ENCODE measurements around the gene GNB2. TPM values are rescaled to one million over a fixed set of nuclear protein-coding genes. Genes with fewer than 3 reads are reported as not detected.

The GNB2 gene
- total RNA-seq, 4 donors from 2014 or later, result 150 to 229 (median 218) TPM

DNA sequence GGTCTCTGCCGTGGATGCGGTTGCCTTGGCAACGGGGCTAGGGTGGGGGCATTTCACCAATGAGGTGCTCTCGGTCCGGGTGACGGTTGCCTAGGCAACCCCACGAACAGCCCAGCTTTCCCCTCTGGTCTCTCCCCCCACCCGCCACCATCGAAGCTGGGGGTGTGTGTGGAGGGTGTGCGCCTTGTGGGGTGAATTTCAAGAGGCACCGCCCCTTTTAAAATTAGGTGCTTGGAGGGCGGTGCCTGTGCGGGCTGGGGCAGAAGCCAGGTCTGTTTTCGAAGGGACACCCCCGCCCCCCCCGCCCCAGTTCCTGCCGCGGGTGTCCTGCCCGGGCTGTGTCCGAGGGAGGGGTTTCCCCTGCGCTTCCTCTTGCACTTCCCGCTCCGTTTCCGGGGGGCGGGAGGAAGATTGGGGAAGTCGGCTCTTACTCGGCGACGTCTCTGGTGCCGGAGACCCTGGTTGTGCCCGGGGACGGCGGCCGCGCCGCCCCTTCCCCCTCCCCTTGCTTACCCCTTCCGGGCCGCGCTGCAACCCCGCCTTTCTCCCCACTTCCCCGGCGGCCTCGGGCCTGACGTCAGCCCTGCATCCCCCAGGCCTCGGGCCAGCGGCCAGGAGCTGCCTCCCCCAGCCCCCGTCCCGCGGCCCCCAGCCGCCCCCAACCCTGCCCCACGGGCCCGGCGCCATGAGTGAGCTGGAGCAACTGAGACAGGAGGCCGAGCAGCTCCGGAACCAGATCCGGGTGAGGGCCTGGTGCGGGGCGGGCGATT lies 2.2 kb downstream of the GNB2 start:
- WGBS, result under 1% methylated on average over 27 of the region's 59 CpGs
- H3K27me3 ChIP-seq, result no peaks in the 10 kb centered on the region
- TF ChIP-seq EP300 (IDR thresholded peaks at IDR 0.05), result no peak
- TF ChIP-seq POLR2A (IDR thresholded peaks at IDR 0.05; ENCODE audit: low read depth), result peak; percentile 38
- peak; percentile 65 to 81 for TF ChIP-seq POLR2AphosphoS5 (IDR thresholded peaks at IDR 0.05)
- TF ChIP-seq, protein P1, sequence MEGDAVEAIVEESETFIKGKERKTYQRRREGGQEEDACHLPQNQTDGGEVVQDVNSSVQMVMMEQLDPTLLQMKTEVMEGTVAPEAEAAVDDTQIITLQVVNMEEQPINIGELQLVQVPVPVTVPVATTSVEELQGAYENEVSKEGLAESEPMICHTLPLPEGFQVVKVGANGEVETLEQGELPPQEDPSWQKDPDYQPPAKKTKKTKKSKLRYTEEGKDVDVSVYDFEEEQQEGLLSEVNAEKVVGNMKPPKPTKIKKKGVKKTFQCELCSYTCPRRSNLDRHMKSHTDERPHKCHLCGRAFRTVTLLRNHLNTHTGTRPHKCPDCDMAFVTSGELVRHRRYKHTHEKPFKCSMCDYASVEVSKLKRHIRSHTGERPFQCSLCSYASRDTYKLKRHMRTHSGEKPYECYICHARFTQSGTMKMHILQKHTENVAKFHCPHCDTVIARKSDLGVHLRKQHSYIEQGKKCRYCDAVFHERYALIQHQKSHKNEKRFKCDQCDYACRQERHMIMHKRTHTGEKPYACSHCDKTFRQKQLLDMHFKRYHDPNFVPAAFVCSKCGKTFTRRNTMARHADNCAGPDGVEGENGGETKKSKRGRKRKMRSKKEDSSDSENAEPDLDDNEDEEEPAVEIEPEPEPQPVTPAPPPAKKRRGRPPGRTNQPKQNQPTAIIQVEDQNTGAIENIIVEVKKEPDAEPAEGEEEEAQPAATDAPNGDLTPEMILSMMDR (IDR thresholded peaks at IDR 0.05), result no peak
- no peaks in the 10 kb centered on the region for H3K9me3 ChIP-seq
- peak overlapping the region; percentile 98 to 100 (median 98) for H3K27ac ChIP-seq (replicated peaks in 1 of 4)
- peak; percentile 96 for DNase-seq (ENCODE audit: extremely low spot score)
- peak overlapping the region; percentile 88 to 96 (median 96) for H3K4me3 ChIP-seq
- peaks cover 22 to 62% (median 57%) of the 10 kb centered on the region in 4 donors for H3K4me1 ChIP-seq
- H3K36me3 ChIP-seq, result peaks cover 26 to 44% (median 42%) of the 10 kb centered on the region in 4 donors
- intact Hi-C loops (cut with DNase I), result no loop called here

DNA sequence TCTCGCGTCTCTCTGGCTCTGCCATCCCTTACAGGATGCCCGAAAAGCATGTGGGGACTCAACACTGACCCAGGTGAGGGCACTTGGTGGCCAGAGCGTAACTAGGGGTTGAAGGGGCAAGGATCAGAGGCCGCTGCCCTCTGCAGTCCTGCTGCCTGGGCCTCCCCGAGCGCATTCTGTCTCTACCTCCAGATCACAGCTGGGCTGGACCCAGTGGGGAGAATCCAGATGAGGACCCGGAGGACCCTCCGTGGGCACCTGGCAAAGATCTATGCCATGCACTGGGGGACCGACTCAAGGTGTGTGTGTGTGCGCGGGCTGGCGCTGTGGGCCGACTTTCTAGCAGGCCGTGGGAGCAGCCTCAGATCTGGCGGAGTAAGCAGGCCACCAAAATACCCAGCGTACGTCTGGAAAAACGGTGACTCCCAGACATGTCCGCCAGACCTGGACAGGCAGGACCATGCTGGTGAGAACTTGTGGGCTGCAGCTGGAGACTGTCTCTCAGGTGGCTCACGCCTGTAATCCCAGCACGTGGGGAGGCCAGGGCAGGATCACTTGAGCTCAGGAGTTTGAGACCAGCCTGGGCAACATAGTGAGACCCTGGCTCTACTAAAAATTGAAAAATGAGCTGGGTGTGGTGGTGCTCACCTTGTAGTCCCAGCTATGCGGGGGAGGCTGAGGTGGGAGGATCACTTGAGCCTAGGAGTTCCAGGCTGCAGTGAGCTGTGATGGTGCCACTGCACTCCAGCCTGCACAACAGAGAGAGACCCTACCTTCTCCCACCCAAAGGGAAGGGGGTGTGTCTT lies 3.2 kb downstream of the GNB2 start:
- TF ChIP-seq, protein P1 (IDR thresholded peaks at IDR 0.05), result no peak
- TF ChIP-seq POLR2A (IDR thresholded peaks at IDR 0.05; ENCODE audit: low read depth) (no peak), EP300 (IDR thresholded peaks at IDR 0.05) (no peak)
- intact Hi-C loops (cut with DNase I), result no loop called here
- Histone ChIP-seq H3K9me3 (no peaks in the 10 kb centered on the region), H3K27ac (replicated peaks in 1 of 4) (peak overlapping the region; percentile 98 to 100 (median 98)), H3K4me3 (peak overlapping the region; percentile 88 to 96 (median 96)), H3K36me3 (peaks cover 30 to 53% (median 52%) of the 10 kb centered on the region in 4 donors), H3K4me1 (peaks cover 22 to 65% (median 60%) of the 10 kb centered on the region in 4 donors), H3K27me3 (no peaks in the 10 kb centered on the region)
- WGBS, result 68% methylated on average over 3 of the region's 23 CpGs
- DNase-seq (ENCODE audit: extremely low spot score), result no peak

DNA sequence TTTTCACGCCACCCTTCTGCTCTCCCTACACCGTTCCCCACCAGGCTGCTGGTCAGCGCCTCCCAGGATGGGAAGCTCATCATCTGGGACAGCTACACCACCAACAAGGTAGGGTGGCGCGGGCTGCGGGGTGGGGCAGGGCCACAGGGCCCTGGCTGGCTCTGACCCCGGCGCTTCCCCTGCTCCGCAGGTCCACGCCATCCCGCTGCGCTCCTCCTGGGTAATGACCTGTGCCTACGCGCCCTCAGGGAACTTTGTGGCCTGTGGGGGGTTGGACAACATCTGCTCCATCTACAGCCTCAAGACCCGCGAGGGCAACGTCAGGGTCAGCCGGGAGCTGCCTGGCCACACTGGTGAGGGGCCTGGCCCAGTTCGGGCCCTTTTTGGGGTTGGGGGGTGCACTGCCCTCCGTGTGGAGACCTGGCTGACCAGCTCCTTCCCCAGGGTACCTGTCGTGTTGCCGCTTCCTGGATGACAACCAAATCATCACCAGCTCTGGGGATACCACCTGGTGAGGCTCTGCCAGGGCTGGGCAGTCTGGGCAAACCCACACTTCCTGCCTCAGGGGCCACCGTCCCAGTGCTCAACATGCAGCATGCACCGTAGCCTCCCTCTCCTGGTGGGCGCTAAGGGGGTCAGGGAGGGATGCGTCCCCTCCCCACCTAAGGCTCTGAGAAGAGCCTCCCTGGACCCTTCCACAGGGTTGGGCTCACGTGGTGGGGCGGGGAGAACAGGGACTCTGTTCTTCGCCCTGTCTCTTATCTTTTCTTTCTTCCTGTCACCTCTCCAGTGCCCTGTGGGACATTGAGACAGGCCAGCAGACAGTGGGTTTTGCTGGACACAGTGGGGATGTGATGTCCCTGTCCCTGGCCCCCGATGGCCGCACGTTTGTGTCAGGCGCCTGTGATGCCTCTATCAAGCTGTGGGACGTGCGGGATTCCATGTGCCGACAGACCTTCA lies 4.0 kb downstream of the GNB2 start:
- Histone ChIP-seq H3K36me3 (peaks cover 35 to 62% (median 60%) of the 10 kb centered on the region in 4 donors), H3K27ac (replicated peaks in 1 of 4) (peak overlapping the region; percentile 75 to 100 (median 98)), H3K4me3 (no peak overlapping the region), H3K9me3 (no peaks in the 10 kb centered on the region), H3K4me1 (peaks cover 22 to 65% (median 60%) of the 10 kb centered on the region in 4 donors), H3K27me3 (no peaks in the 10 kb centered on the region)
- DNase-seq (ENCODE audit: extremely low spot score), result no peak
- TF ChIP-seq EP300 (IDR thresholded peaks at IDR 0.05) (no peak), POLR2A (IDR thresholded peaks at IDR 0.05; ENCODE audit: low read depth) (no peak), POLR2AphosphoS5 (IDR thresholded peaks at IDR 0.05) (no peak)
- TF ChIP-seq, protein P1 (IDR thresholded peaks at IDR 0.05), result no peak
- WGBS, result 83% methylated on average over 30 of the region's 36 CpGs
- intact Hi-C loops (cut with DNase I), result no loop called here

DNA sequence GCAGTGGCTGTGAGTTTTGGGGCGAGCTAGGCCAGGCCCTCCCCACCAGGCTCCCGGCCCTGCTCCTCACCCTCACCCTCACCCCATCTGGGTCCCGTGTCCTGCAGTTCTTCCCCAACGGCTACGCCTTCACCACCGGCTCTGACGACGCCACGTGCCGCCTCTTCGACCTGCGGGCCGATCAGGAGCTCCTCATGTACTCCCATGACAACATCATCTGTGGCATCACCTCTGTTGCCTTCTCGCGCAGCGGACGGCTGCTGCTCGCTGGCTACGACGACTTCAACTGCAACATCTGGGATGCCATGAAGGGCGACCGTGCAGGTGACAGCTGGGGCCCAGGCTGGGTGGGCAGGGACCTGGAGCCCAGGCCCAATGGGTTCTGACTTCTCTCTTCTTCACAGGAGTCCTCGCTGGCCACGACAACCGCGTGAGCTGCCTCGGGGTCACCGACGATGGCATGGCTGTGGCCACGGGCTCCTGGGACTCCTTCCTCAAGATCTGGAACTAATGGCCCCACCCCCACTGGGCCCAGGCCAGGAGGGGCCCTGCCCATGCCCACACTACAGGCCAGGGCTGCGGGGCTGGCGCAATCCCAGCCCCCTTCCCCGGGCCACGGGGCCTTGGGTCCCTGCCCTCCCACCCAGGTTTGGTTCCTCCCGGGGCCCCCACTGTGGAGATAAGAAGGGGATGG lies 4.9 kb downstream of the GNB2 start:
- peak in 1 of 2 donors; percentile 7 for TF ChIP-seq POLR2AphosphoS5 (IDR thresholded peaks at IDR 0.05)
- TF ChIP-seq POLR2A (IDR thresholded peaks at IDR 0.05; ENCODE audit: low read depth), result no peak
- TF ChIP-seq EP300 (IDR thresholded peaks at IDR 0.05), result no peak
- WGBS, result 74% methylated on average over 16 of the region's 35 CpGs
- peaks cover 18 to 59% (median 53%) of the 10 kb centered on the region in 4 donors for H3K4me1 ChIP-seq
- no peaks in the 10 kb centered on the region for H3K9me3 ChIP-seq
- H3K27me3 ChIP-seq, result no peaks in the 10 kb centered on the region
- H3K4me3 ChIP-seq, result no peak overlapping the region
- no peak for DNase-seq (ENCODE audit: extremely low spot score)
- peak overlapping the region; percentile 63 to 100 (median 70) for H3K27ac ChIP-seq (replicated peaks in 1 of 4)
- peaks cover 44 to 70% (median 69%) of the 10 kb centered on the region in 4 donors for H3K36me3 ChIP-seq
- intact Hi-C loops (cut with DNase I), result no loop called here
